HK-2 (cell line): Measurements from ENCODE around the gene PRDM10.
"Not testable (repeated sequence)": the region's sequence is repeated elsewhere in the genome, so short reads cannot be mapped to it uniquely, and the experiment has no call there.

Source experiments
- DNase-seq: peaks from one replicate; pipeline ENCODE4 v3.0.0-alpha.2; 2018; ENCODE audit not compliant: unreplicated experiment

PRDM10 gene

DNA sequence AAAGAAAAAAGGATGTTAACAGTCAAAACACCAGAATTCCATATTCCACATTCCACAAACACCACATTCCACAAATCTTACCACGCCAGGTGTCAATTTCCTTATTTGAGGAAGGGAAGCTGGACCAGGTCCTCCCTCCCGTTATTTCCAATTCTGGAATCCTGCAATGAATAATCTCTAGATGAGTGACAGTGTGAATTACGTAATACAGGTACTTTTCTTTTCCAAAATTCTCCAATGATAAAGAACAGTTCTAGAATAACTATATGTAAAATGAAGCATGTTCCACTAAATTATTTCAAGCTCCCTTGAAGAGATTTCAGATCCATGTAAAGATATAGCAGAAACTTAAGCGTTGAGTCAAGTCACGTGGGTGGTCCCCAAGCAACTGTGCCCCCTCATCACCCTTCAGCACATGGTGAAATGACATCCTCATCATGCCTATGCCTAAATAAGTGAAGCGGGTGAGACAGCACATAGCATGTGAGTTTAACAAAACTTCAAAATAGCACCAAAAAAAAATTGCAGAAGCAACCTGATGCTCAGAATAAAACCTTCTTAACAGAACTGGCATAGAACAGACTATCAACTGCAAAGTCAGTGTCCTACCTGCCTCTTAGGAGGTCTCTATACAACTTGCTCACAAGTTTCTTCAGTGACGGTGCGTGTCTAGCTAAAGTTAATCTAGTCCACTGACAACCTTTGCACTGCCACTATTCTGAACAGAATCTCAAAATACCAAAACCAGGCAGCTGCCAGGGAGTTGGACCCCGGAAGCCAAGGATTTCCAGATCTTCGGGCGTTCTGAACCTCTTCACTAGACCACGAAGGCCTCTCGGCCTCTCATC, 108.1 kb downstream of the PRDM10 start:
- DNase-seq = no peak

DNA sequence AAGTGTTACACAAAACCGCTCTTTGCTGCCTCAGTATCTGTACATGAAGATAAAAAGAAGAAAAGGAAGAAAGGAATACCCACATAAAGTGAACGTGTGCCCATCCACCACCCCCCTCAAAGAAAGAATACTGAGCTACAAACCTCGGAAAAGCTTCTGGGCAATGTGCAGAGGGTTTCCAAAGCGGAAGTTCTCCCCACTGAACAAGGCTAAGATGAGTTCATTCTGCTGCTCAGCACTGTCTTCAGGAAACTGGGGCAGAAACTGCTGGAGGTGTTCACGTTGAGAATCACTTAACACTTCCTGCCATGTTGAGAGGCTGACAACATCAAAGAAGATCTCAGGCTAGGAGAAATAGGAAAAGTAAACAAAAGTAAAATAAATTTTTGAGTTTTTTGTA, 114.2 kb downstream of the PRDM10 start:
- DNase-seq = no peak

- no peak for DNase-seq
Measured at GRCh38 chr11:129885381-129885780, 117.3 kb downstream of the PRDM10 start.

DNA sequence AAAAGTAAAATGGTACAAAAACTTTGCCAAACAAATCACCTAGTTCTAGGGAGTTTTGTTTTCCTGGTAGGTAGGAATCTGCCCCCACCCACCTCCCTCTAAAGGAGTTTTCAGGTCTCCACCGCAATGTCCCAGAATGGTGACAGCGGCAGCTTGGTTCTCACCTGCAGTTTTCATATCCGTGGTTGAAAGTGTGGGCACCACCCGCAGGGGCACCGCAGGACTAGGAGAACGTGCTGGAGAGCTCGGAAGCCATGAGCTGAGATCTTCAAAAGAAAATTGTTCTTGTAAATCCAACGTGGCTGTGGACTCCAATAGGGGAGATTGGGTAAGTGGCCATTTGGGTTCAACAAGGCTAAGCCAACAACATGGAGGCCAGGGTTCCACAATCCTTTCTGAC, 118.1 kb downstream of the PRDM10 start:
- no peak for DNase-seq

GRCh38 chr11:129881570-129882170, 121.0 kb downstream of the PRDM10 start:
- peak; percentile 14 for DNase-seq

DNA sequence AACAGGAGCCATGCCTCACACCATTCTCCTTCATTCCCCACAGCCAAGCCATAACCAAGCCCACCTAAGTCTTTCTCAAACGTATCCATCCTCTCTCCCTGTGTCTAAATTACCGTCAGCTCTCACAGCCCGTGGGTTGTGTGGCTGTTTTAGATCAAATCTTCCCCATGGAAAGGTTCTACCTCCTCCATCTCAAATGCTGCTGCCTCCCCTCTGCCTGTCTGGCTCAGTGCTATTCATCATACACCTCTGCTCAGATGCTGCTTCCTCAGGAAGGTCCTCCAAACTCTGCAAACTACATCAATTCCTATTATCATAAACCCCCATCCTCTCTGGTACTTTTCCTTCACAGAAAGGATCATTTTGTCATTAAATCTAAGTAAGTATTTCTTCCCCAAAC, 122.3 kb downstream of the PRDM10 start:
- DNase-seq = no peak

DNA sequence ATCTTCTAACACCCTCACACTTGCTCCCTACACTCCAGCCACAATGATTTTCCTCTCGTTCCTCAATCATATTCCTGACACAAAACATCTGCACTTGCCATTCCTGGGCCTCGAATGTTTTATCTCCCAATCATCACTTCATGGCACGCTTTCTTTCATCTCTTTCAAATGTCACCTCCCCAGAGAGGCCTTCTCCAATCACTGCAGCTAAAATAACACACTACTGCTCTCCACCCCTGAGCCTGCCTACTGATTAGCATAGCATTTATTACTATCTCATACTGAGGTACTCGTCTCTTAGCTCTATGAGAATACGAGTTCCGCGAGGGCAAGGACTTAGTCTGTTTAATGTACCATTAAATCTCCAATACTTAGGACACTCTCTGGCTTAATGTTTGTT, 130.7 kb downstream of the PRDM10 start:
- DNase-seq = no peak

DNA sequence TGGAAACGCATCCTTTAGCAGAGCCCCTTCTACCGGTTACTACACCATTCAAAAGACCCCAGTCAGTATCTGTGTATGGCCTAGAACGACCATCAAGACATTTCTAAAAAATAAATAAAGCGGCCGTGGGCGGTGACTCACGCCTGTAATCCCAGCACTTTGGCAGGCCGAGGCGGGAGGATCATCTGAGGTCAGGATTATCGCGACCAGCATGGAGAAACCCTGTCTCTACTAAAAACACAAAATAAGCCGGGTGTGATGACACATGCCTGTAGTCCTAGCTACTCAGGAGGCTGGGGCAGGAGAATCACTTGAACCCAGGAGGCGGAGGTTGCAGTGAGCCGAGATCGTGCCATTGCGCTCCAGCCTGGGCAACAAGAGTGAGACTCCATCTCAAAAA, 134.0 kb downstream of the PRDM10 start:
- not testable (repeated sequence) for DNase-seq

DNA sequence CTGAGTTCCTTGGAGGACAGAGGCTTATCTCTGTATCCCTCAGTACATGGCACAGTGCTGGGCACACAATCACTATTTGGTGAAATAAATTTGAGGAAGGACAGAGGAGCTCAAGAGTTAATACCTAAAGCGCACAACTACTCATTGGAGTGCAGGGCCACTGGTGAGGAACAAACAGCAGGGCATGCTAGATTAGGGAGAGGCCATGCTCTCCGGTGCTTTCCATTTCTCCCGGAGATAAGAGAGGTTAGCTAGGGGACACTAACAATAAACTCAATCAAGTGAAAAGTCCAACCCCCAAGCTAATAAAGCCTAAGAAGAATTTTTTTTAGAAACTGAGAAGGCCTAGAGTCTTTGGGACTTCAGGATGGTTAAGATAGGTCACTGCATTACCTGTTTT, 136.3 kb downstream of the PRDM10 start:
- DNase-seq = no peak

- no peak for DNase-seq
Measured at GRCh38 chr11:129865701-129866100, 136.9 kb downstream of the PRDM10 start.

DNA sequence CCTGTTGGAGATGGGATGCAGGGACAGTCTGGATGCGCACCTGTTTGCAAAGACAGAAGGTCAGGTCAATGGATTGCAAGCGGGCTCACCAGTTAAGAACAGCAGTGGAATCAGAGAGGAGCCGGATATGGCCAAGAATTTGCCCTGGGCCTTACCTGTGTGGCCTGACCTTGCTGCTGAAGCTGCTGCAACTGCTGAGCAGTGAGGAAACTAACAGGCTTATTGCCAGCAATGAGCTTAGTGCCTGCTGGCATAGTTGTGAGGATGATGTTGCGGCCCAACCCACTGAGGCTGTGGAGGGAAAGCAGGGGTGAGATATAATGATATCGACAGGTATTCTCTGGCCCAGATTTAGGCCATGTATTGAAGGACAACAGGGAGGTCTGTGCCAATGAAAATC, 137.8 kb downstream of the PRDM10 start:
- no peak for DNase-seq

GRCh38 chr11:129861702-129862522, 140.7 kb downstream of the PRDM10 start:
- peak; percentile 76 for DNase-seq

GRCh38 chr11:129856036-129856435, 146.6 kb downstream of the PRDM10 start:
- no peak for DNase-seq

GRCh38 chr11:129855086-129855485, 147.5 kb downstream of the PRDM10 start:
- no peak for DNase-seq

GRCh38 chr11:129854232-129854805, 148.3 kb downstream of the PRDM10 start:
- DNase-seq = no peak

- no peak for DNase-seq
Measured at GRCh38 chr11:129853518-129854231, 149.0 kb downstream of the PRDM10 start.

DNA sequence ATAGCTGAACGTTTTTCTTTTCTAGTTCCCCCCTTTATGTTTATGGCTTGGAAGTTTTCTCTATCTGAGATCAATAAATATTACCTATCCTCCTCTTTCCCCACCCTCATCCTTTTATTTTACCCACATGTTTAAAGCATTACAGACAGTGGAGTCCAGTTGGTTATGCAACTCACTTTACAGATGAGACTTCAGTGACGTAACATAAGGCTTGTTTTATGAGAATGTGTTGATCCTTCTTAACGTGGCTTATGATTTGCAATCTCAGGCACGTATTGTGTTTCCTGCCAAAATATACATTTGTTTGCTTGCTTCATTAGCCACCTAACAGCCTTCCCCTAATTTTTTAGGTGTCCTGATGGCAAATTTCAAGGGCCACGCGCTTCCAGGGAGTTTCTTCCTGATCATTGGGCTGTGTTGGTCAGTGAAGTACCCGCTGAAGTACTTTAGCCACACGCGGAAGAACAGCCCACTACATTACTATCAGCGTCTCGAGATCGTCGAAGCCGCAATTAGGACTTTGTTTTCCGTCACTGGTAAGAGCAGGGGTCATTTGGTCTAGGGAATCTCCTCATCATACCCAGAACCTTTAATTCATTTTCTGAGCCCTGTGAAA, 150.4 kb downstream of the PRDM10 start:
- DNase-seq = no peak
